WTC11 (cell line): Measurements from ENCODE around the gene SENP8. TPM values are rescaled to one million over a fixed set of nuclear protein-coding genes. Genes with fewer than 3 reads are reported as not detected.

Source experiments
- ATAC-seq: fragments of 200-7000 bp; cut with Tn5 transposase; 2 replicates; pipeline ENCODE4 v1.10.0; 2021; ENCODE audit warnings: mild to moderate bottlenecking, moderate library complexity
- CTCF ChIA-PET: fragments of 300-600 bp; sonication (Branson Sonifier 250); formaldehyde crosslinking; loops from one replicate; lab custom pipeline; 2021; ENCODE audit warnings: antibody characterized with exemption; lab: Charles Lee
- POLR2A ChIA-PET: fragments of 350-600 bp; sonication (Branson Sonifier 250); formaldehyde crosslinking; loops from one replicate; lab custom pipeline; 2021; ENCODE audit warnings: antibody characterized with exemption; lab: Charles Lee
- DNase-seq: peaks from one replicate; pipeline ENCODE4 v3.0.0; 2021; ENCODE audit warnings: low spot score
- H3K27ac Mint-ChIP-seq: 2 replicates; pipeline ENCODE4 v1.8.0; 2021; ENCODE audit warnings: mixed read lengths
- H3K27me3 Mint-ChIP-seq: 2 replicates; pipeline ENCODE4 v1.8.0; 2021; ENCODE audit warnings: low read depth, mild to moderate bottlenecking, moderate library complexity, mixed read lengths
- H3K36me3 Mint-ChIP-seq: 2 replicates; pipeline ENCODE4 v1.8.0; 2021; ENCODE audit warnings: mixed read lengths
- H3K4me1 Mint-ChIP-seq: 2 replicates; pipeline ENCODE4 v1.8.0; 2022; ENCODE audit warnings: mixed read lengths
- H3K4me3 Mint-ChIP-seq: 2 replicates; pipeline ENCODE4 v1.8.0; 2021; ENCODE audit warnings: mild to moderate bottlenecking, moderate library complexity, mixed read lengths
- H3K9me3 Mint-ChIP-seq: 2 replicates; pipeline ENCODE4 v1.8.0; 2021; ENCODE audit warnings: mixed read lengths
- ARID4B ChIP-seq: sonication (generic); formaldehyde crosslinking; IDR thresholded peaks from 2 replicates; pipeline ENCODE4 v1.8.0; 2023; ENCODE audit warnings: missing genetic modification reagents, mild to moderate bottlenecking, borderline replicate concordance
- E2F1 ChIP-seq: sonication (generic); formaldehyde crosslinking; IDR thresholded peaks from 2 replicates; pipeline ENCODE4 v1.8.0; 2022; ENCODE audit warnings: mild to moderate bottlenecking, missing genetic modification reagents
- MXD4 ChIP-seq: fragments of 250-450 bp; sonication (Bioruptor Pico); IDR thresholded peaks from 2 replicates; pipeline ENCODE4 v1.8.0; 2021; ENCODE audit warnings: mild to moderate bottlenecking, moderate library complexity, borderline replicate concordance
- NR1H2 ChIP-seq: sonication (generic); formaldehyde crosslinking; IDR thresholded peaks from 2 replicates; pipeline ENCODE4 v1.9.0; 2021; ENCODE audit warnings: mild to moderate bottlenecking, moderate library complexity, missing genetic modification reagents
- ZNF138 ChIP-seq: sonication (generic); formaldehyde crosslinking; conservative IDR thresholded peaks from 2 replicates; pipeline ENCODE4 v1.8.1; 2022; ENCODE audit warnings: mild to moderate bottlenecking, moderate library complexity, missing genetic modification reagents
- total RNA-seq: library from RNA; stranded (reverse); gene quantifications from 3 replicates; pipeline ENCODE4 v1.2.3, GENCODE V29; 2021
- TF ChIP-seq, protein P1 (sequence below): sonication (generic); formaldehyde crosslinking; IDR thresholded peaks from 2 replicates; pipeline ENCODE4 v1.8.0; 2022; ENCODE audit warnings: missing genetic modification reagents
- TF ChIP-seq, protein P2 (sequence below): sonication (generic); formaldehyde crosslinking; IDR thresholded peaks from 2 replicates; pipeline ENCODE4 v1.8.1; 2022; ENCODE audit warnings: mild to moderate bottlenecking, missing genetic modification reagents, moderate library complexity, borderline replicate concordance
- TF ChIP-seq, protein P3 (sequence below): fragments of 250-450 bp; sonication (Bioruptor Pico); IDR thresholded peaks from 2 replicates; pipeline ENCODE4 v2.1.2; 2022; ENCODE audit warnings: mild to moderate bottlenecking, moderate library complexity
- TF ChIP-seq, protein P4 (sequence below): fragments of 250-450 bp; sonication (Bioruptor Pico); IDR thresholded peaks from 2 replicates; pipeline ENCODE4 v1.9.0; 2021; ENCODE audit warnings: mild to moderate bottlenecking

Gene SENP8
- total RNA-seq, 1 experiment from 2014 or later, result 6.3 TPM

GRCh38 chr15:72078887-72079286 lies 39.3 kb upstream of the SENP8 start:
- Mint-ChIP-seq H3K27me3 (peaks cover 25% of the 10 kb centered on the region), H3K4me3 (no peak overlapping the region), H3K27ac (no peak overlapping the region), H3K4me1 (no peaks in the 10 kb centered on the region), H3K36me3 (peaks cover 11% of the 10 kb centered on the region), H3K9me3 (peaks cover 27% of the 10 kb centered on the region)
- DNase-seq (no peak), ATAC-seq (no peak)
- CTCF ChIA-PET, result no interaction called here
- POLR2A ChIA-PET, result no interaction called here
- TF ChIP-seq, protein P1, sequence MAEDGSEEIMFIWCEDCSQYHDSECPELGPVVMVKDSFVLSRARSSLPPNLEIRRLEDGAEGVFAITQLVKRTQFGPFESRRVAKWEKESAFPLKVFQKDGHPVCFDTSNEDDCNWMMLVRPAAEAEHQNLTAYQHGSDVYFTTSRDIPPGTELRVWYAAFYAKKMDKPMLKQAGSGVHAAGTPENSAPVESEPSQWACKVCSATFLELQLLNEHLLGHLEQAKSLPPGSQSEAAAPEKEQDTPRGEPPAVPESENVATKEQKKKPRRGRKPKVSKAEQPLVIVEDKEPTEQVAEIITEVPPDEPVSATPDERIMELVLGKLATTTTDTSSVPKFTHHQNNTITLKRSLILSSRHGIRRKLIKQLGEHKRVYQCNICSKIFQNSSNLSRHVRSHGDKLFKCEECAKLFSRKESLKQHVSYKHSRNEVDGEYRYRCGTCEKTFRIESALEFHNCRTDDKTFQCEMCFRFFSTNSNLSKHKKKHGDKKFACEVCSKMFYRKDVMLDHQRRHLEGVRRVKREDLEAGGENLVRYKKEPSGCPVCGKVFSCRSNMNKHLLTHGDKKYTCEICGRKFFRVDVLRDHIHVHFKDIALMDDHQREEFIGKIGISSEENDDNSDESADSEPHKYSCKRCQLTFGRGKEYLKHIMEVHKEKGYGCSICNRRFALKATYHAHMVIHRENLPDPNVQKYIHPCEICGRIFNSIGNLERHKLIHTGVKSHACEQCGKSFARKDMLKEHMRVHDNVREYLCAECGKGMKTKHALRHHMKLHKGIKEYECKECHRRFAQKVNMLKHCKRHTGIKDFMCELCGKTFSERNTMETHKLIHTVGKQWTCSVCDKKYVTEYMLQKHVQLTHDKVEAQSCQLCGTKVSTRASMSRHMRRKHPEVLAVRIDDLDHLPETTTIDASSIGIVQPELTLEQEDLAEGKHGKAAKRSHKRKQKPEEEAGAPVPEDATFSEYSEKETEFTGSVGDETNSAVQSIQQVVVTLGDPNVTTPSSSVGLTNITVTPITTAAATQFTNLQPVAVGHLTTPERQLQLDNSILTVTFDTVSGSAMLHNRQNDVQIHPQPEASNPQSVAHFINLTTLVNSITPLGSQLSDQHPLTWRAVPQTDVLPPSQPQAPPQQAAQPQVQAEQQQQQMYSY (CRISPR knock-in tag), result no peak
- TF ChIP-seq, protein P2, sequence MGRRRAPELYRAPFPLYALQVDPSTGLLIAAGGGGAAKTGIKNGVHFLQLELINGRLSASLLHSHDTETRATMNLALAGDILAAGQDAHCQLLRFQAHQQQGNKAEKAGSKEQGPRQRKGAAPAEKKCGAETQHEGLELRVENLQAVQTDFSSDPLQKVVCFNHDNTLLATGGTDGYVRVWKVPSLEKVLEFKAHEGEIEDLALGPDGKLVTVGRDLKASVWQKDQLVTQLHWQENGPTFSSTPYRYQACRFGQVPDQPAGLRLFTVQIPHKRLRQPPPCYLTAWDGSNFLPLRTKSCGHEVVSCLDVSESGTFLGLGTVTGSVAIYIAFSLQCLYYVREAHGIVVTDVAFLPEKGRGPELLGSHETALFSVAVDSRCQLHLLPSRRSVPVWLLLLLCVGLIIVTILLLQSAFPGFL, result no peak
- TF ChIP-seq, protein P3, sequence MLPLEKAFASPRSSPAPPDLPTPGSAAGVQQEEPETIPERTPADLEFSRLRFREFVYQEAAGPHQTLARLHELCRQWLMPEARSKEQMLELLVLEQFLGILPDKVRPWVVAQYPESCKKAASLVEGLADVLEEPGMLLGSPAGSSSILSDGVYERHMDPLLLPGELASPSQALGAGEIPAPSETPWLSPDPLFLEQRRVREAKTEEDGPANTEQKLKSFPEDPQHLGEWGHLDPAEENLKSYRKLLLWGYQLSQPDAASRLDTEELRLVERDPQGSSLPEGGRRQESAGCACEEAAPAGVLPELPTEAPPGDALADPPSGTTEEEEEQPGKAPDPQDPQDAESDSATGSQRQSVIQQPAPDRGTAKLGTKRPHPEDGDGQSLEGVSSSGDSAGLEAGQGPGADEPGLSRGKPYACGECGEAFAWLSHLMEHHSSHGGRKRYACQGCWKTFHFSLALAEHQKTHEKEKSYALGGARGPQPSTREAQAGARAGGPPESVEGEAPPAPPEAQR (CRISPR knock-in tag), result no peak
- TF ChIP-seq NR1H2 (CRISPR knock-in tag), result no peak
- no peak for TF ChIP-seq MXD4
- TF ChIP-seq E2F1 (CRISPR knock-in tag), result no peak
- TF ChIP-seq ARID4B (CRISPR knock-in tag), result no peak

DNA sequence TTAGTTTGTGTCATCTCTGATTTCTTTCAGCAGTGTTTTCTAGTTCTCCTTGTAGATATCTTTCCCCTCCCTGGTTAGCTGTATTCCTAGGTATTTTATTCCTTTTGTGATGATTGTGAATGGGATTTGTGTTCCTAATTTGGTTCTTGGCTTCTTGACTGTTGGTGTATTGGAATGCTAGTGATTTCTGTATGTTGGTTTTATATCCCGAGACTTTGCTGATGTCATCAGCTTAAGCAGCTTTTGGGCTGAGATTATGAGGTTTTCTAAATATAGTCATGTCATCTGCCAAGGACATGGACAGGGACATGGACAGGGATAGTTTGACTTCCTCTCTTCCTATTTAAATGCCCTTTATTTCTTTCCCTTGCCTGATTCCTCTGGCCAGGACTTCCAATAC lies 36.0 kb upstream of the SENP8 start:
- DNase-seq, result no peak
- no peak overlapping the region for H3K4me3 Mint-ChIP-seq
- ChIA-PET POLR2A (no interaction called here), CTCF (no interaction called here)
- ATAC-seq, result no peak
- H3K27me3 Mint-ChIP-seq, result peaks cover 38% of the 10 kb centered on the region
- TF ChIP-seq ZNF138 (CRISPR knock-in tag), result no peak
- TF ChIP-seq, protein P4, sequence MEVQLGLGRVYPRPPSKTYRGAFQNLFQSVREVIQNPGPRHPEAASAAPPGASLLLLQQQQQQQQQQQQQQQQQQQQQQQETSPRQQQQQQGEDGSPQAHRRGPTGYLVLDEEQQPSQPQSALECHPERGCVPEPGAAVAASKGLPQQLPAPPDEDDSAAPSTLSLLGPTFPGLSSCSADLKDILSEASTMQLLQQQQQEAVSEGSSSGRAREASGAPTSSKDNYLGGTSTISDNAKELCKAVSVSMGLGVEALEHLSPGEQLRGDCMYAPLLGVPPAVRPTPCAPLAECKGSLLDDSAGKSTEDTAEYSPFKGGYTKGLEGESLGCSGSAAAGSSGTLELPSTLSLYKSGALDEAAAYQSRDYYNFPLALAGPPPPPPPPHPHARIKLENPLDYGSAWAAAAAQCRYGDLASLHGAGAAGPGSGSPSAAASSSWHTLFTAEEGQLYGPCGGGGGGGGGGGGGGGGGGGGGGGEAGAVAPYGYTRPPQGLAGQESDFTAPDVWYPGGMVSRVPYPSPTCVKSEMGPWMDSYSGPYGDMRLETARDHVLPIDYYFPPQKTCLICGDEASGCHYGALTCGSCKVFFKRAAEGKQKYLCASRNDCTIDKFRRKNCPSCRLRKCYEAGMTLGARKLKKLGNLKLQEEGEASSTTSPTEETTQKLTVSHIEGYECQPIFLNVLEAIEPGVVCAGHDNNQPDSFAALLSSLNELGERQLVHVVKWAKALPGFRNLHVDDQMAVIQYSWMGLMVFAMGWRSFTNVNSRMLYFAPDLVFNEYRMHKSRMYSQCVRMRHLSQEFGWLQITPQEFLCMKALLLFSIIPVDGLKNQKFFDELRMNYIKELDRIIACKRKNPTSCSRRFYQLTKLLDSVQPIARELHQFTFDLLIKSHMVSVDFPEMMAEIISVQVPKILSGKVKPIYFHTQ (CRISPR knock-in tag), result no peak
- H3K27ac Mint-ChIP-seq, result no peak overlapping the region
- peaks cover 28% of the 10 kb centered on the region for H3K36me3 Mint-ChIP-seq
- peaks cover 44% of the 10 kb centered on the region for H3K9me3 Mint-ChIP-seq
- no peaks in the 10 kb centered on the region for H3K4me1 Mint-ChIP-seq
